ENCODE measurements around the gene CLIP2.
"Not testable (repeated sequence)": the region's sequence is repeated elsewhere in the genome, so short reads cannot be mapped to it uniquely, and the experiment has no call there.

CLIP2 gene

DNA sequence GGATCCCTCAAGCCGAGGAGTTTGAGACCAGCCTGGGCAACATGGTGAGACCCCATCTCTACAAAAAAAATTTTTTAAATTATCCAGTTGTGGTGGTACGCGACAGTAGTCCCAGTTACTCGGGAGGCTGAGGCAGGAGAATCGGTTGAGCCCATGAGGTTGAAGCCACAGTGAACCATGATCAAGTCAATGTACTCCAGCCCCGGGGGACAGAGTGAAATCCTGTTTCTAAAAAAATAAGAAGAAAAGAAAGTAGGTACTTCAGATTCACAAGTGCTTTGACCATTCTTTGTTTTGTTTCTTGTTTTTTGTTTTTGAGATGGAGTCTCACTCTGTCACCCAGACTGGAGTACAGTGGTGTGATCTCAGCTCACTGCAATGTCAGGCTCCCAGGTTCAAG, 33.7 kb upstream of the CLIP2 start:
- H3K27me3 ChIP-seq (ENCODE audit: control insufficient read depth, insufficient read depth, low read length); H3K9ac ChIP-seq (ENCODE audit: low read length); H3K27ac ChIP-seq (ENCODE audit: low read depth, low read length); H3K9me3 ChIP-seq (ENCODE audit: control insufficient read depth, insufficient read depth, low read depth, low read length); H3K4me1 ChIP-seq (ENCODE audit: control insufficient read depth, insufficient read depth, low read length): not testable (repeated sequence)
- peak overlapping the region; percentile 95 for H3K4me3 ChIP-seq (ENCODE audit: low read depth, low read length)
- H3K36me3 ChIP-seq (ENCODE audit: control insufficient read depth, insufficient read depth, low read length), result peaks cover 17% of the 10 kb centered on the region

DNA sequence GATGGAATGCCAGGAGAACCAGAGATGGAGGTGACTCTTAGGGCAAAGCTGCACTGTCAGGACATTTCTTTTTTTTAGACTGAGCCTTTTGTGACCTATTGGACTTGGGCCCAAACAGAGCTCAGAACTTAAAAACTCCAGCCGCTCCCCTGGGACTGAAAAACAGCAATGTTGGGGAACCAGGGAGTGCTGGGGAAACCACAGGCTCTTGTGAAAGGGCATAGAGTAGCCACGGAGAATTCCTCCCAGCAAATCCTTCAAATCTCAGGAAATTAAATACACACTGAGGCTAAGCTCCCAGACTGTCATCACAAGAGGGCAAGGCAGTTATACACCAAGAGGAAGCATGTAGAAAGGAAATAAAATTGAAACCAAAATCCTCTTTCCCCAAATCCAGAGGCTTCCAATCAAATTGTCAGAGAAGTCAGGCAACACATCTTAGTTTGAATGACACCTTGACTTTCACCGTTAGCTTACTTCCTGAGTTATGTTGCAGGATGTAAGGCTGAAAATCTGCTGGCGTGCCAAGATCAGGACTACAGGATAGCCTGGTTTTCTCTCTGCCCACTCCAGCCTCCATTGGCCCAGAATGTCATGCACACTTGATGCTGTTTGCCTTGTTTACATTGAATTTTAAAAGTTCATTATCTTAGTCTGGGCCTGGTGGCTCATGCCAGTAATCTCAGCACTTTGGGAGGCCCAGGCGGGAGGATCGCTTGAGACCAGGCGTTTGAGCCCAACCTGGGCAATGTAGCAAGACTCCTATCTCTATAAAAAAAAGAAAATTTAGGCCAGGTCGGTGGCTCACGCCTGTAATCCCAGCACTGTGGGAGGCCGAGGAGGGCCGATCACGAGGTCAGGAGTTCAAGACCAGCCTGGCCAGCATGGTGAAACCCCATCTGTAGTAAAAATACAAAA, 32.5 kb upstream of the CLIP2 start:
- Histone ChIP-seq H3K9ac (ENCODE audit: low read length) (no peak overlapping the region), H3K4me1 (ENCODE audit: control insufficient read depth, insufficient read depth, low read length) (no peaks in the 10 kb centered on the region), H3K36me3 (ENCODE audit: control insufficient read depth, insufficient read depth, low read length) (peaks cover 8% of the 10 kb centered on the region), H3K27me3 (ENCODE audit: control insufficient read depth, insufficient read depth, low read length) (no peaks in the 10 kb centered on the region), H3K27ac (ENCODE audit: low read depth, low read length) (no peak overlapping the region), H3K9me3 (ENCODE audit: control insufficient read depth, insufficient read depth, low read depth, low read length) (no peaks in the 10 kb centered on the region), H3K4me3 (ENCODE audit: low read depth, low read length) (no peak overlapping the region)

DNA sequence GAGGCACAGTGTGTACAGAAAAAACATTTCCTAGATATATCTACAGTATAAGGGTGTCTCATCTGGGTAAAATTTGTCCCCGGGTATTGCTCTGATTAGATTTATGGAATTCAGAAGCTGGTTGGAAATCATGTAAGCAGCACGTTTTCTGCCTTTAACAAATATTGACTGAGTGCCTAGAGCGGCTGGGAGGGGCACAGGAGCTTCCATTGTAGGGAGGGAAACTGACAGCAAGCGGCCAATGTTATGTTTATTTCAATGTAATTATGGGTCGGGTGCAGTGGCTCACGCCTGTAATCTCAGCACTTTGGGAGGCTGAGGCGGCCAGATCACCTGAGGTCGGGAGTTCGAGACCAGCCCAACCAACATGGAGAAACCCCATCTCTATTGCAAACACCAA, 30.6 kb upstream of the CLIP2 start:
- Histone ChIP-seq H3K9ac (ENCODE audit: low read length) (no peak overlapping the region), H3K36me3 (ENCODE audit: control insufficient read depth, insufficient read depth, low read length) (no peaks in the 10 kb centered on the region), H3K4me3 (ENCODE audit: low read depth, low read length) (no peak overlapping the region), H3K27ac (ENCODE audit: low read depth, low read length) (no peak overlapping the region), H3K27me3 (ENCODE audit: control insufficient read depth, insufficient read depth, low read length) (no peaks in the 10 kb centered on the region), H3K9me3 (ENCODE audit: control insufficient read depth, insufficient read depth, low read depth, low read length) (no peaks in the 10 kb centered on the region), H3K4me1 (ENCODE audit: control insufficient read depth, insufficient read depth, low read length) (no peaks in the 10 kb centered on the region)

GRCh38 chr7:74262639-74263398, 26.4 kb upstream of the CLIP2 start:
- H3K4me3 ChIP-seq (ENCODE audit: low read depth, low read length), result no peak overlapping the region
- H3K9ac ChIP-seq (ENCODE audit: low read length), result no peak overlapping the region
- H3K36me3 ChIP-seq (ENCODE audit: control insufficient read depth, insufficient read depth, low read length), result no peaks in the 10 kb centered on the region
- no peak overlapping the region for H3K27ac ChIP-seq (ENCODE audit: low read depth, low read length)
- H3K4me1 ChIP-seq (ENCODE audit: control insufficient read depth, insufficient read depth, low read length), result no peaks in the 10 kb centered on the region
- H3K9me3 ChIP-seq (ENCODE audit: control insufficient read depth, insufficient read depth, low read depth, low read length), result no peaks in the 10 kb centered on the region
- H3K27me3 ChIP-seq (ENCODE audit: control insufficient read depth, insufficient read depth, low read length), result no peaks in the 10 kb centered on the region

DNA sequence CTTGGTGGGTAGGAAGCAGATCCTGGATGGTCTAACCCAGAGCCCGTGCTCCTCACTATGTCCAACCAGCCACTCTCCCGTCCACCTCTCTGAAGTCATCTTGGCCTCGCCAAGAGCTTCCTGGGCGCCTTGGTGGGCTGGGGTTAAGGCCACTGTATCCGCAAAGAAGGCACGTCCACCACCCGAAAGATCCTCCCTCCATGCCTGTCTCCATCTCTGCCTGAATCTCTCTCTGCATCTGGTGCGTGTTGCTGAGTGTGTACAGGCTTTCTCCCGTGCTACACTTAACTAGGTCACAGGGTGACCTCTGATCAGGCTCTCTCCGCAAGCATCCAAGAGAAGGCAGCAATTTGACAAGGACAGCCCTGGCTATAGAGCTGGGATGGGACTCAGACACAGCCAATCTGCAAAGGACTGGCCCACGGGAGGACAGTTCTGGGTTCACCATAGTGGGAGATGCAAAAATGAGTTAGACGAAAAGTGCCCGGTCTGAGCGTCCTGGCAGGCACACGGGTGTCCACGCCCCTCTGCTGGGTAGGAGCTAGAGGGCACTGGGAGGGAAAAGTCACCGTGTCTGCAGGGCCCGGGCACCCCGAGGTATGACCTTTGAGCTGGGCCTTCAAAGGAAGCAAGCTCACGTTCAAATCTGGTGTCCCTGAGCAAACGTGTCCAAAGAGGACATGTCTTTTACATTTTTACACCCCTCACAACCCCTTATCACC, 25.6 kb upstream of the CLIP2 start:
- Histone ChIP-seq H3K27me3 (ENCODE audit: control insufficient read depth, insufficient read depth, low read length) (no peaks in the 10 kb centered on the region), H3K36me3 (ENCODE audit: control insufficient read depth, insufficient read depth, low read length) (no peaks in the 10 kb centered on the region), H3K9me3 (ENCODE audit: control insufficient read depth, insufficient read depth, low read depth, low read length) (no peaks in the 10 kb centered on the region), H3K9ac (ENCODE audit: low read length) (no peak overlapping the region), H3K4me1 (ENCODE audit: control insufficient read depth, insufficient read depth, low read length) (peaks cover 7% of the 10 kb centered on the region; the same call in 1 of the 2 replicates), H3K27ac (ENCODE audit: low read depth, low read length) (no peak overlapping the region), H3K4me3 (ENCODE audit: low read depth, low read length) (no peak overlapping the region)

DNA sequence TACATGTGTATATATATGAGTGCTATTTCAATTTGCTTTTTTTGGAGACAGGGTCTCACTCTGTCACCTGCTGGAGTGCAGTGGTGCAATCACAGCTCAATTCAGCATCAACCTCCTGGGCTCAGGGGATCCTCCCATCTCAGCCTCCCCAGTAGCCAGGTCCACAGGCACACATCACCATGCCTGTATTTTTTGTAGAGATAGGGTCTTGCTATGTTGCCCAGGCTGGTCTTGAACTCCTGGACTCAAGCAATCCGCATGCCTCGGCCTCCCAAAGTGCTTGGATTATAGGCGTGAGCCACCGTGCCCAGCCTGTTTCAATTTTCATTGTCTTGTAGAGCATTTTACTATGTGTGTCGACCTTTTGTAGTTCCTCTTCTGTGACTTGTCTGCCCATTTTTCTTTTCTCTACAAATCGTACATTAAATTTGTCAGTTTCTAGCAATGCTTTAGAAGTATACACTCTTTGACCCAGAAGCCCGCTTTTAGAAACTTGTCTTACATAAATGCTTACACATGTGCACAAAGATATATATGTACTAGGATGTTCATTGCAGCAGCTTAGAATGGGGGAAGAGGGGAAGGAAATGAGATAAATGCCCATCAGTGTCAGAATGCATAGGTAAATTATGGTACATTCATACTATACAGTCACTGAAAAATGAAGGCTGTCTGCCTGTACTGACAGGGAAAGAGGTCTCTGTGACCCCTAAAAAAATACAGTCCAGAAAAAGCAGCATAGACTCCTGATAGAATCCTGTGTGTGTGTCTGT, 22.8 kb upstream of the CLIP2 start:
- Histone ChIP-seq H3K27me3 (ENCODE audit: control insufficient read depth, insufficient read depth, low read length) (no peaks in the 10 kb centered on the region), H3K4me1 (ENCODE audit: control insufficient read depth, insufficient read depth, low read length) (peaks cover 9% of the 10 kb centered on the region; the same call in 1 of the 2 replicates), H3K9ac (ENCODE audit: low read length) (no peak overlapping the region), H3K4me3 (ENCODE audit: low read depth, low read length) (no peak overlapping the region), H3K36me3 (ENCODE audit: control insufficient read depth, insufficient read depth, low read length) (no peaks in the 10 kb centered on the region), H3K27ac (ENCODE audit: low read depth, low read length) (no peak overlapping the region), H3K9me3 (ENCODE audit: control insufficient read depth, insufficient read depth, low read depth, low read length) (no peaks in the 10 kb centered on the region)

- Histone ChIP-seq H3K4me1 (ENCODE audit: control insufficient read depth, insufficient read depth, low read length) (peaks cover 17% of the 10 kb centered on the region), H3K9ac (ENCODE audit: low read length) (no peak overlapping the region), H3K27me3 (ENCODE audit: control insufficient read depth, insufficient read depth, low read length) (no peaks in the 10 kb centered on the region), H3K36me3 (ENCODE audit: control insufficient read depth, insufficient read depth, low read length) (no peaks in the 10 kb centered on the region), H3K9me3 (ENCODE audit: control insufficient read depth, insufficient read depth, low read depth, low read length) (no peaks in the 10 kb centered on the region), H3K27ac (ENCODE audit: low read depth, low read length) (no peak overlapping the region), H3K4me3 (ENCODE audit: low read depth, low read length) (no peak overlapping the region)
Measured at GRCh38 chr7:74267756-74268565, 21.2 kb upstream of the CLIP2 start.

GRCh38 chr7:74269757-74270277, 19.4 kb upstream of the CLIP2 start:
- Histone ChIP-seq H3K27ac (ENCODE audit: low read depth, low read length) (no peak overlapping the region), H3K9me3 (ENCODE audit: control insufficient read depth, insufficient read depth, low read depth, low read length) (no peaks in the 10 kb centered on the region), H3K4me3 (ENCODE audit: low read depth, low read length) (peak overlapping the region; percentile 48), H3K4me1 (ENCODE audit: control insufficient read depth, insufficient read depth, low read length) (peaks cover 17% of the 10 kb centered on the region), H3K36me3 (ENCODE audit: control insufficient read depth, insufficient read depth, low read length) (no peaks in the 10 kb centered on the region), H3K27me3 (ENCODE audit: control insufficient read depth, insufficient read depth, low read length) (no peaks in the 10 kb centered on the region), H3K9ac (ENCODE audit: low read length) (no peak overlapping the region)

- Histone ChIP-seq H3K9ac (ENCODE audit: low read length) (no peak overlapping the region), H3K9me3 (ENCODE audit: control insufficient read depth, insufficient read depth, low read depth, low read length) (no peaks in the 10 kb centered on the region), H3K4me1 (ENCODE audit: control insufficient read depth, insufficient read depth, low read length) (peaks cover 21% of the 10 kb centered on the region), H3K27me3 (ENCODE audit: control insufficient read depth, insufficient read depth, low read length) (no peaks in the 10 kb centered on the region), H3K36me3 (ENCODE audit: control insufficient read depth, insufficient read depth, low read length) (no peaks in the 10 kb centered on the region), H3K4me3 (ENCODE audit: low read depth, low read length) (no peak overlapping the region), H3K27ac (ENCODE audit: low read depth, low read length) (no peak overlapping the region)
Measured at GRCh38 chr7:74271742-74272141, 17.5 kb upstream of the CLIP2 start.
